Loucy (cell line): ENCODE data around the gene PCBP2.
A peak's percentile ranks its signal among the peaks of the same experiment; 100 is the strongest.

Source experiments
- H2AFZ ChIP-seq: fragments of 200-600 bp; sonication (generic); 2 replicates; pipeline ENCODE4 v1.6.0; 2016; ENCODE audit warnings: antibody characterized with exemption, mild to moderate bottlenecking, low read length, moderate library complexity
- H3F3A ChIP-seq: fragments of 200-600 bp; 2 replicates; pipeline ENCODE4 v1.6.0; 2016; ENCODE audit warnings: antibody characterized with exemption, low read depth, mild to moderate bottlenecking
- H3K27me3 ChIP-seq: fragments of 200-600 bp; sonication (generic); 2 replicates; pipeline ENCODE4 v1.6.1; 2014; ENCODE audit warnings: low read length, mild to moderate bottlenecking; ENCODE audit not compliant: insufficient read depth, poor library complexity, severe bottlenecking
- H3K36me3 ChIP-seq: fragments of 200-600 bp; sonication (generic); 2 replicates; pipeline ENCODE4 v1.6.1; 2016; ENCODE audit warnings: low read length; ENCODE audit not compliant: insufficient read depth
- H3K4me1 ChIP-seq: fragments of 200-600 bp; sonication (generic); 2 replicates; pipeline ENCODE4 v1.5.1; 2014; ENCODE audit warnings: low read length, mild to moderate bottlenecking; ENCODE audit not compliant: insufficient read depth, poor library complexity, severe bottlenecking
- H3K4me2 ChIP-seq: fragments of 200-600 bp; sonication (generic); 2 replicates; pipeline ENCODE4 v1.6.0; 2014; ENCODE audit warnings: antibody characterized with exemption, low read length, low read depth, mild to moderate bottlenecking; ENCODE audit not compliant: poor library complexity, severe bottlenecking
- H3K4me3 ChIP-seq: fragments of 200-600 bp; sonication (generic); 2 replicates; pipeline ENCODE4 v1.5.1; 2014; ENCODE audit warnings: low read length, mild to moderate bottlenecking, mixed read lengths; ENCODE audit not compliant: poor library complexity, severe bottlenecking
- H3K79me2 ChIP-seq: fragments of 200-600 bp; sonication (generic); 2 replicates; pipeline ENCODE4 v1.6.1; 2014; ENCODE audit warnings: low read length; ENCODE audit not compliant: insufficient read depth
- H3K9ac ChIP-seq: fragments of 200-600 bp; sonication (generic); 2 replicates; pipeline ENCODE4 v1.6.0; 2014; ENCODE audit warnings: mild to moderate bottlenecking, low read depth, low read length, moderate library complexity; ENCODE audit not compliant: poor library complexity, severe bottlenecking
- H3K9me2 ChIP-seq: fragments of 200-600 bp; sonication (generic); replicated peaks from 2 replicates; pipeline ENCODE4 v1.6.1; 2016; ENCODE audit warnings: low read depth, low read length, mixed read lengths
- H3K9me3 ChIP-seq: fragments of 200-600 bp; sonication (generic); 2 replicates; pipeline ENCODE4 v1.6.1; 2014; ENCODE audit warnings: mild to moderate bottlenecking, antibody characterized with exemption, low read length, low read depth; ENCODE audit not compliant: insufficient read depth
- H4K20me1 ChIP-seq: fragments of 200-600 bp; sonication (generic); 2 replicates; pipeline ENCODE4 v1.6.0; 2014; ENCODE audit warnings: antibody characterized with exemption, low read length, mild to moderate bottlenecking; ENCODE audit not compliant: insufficient read depth, poor library complexity, severe bottlenecking
- CTCF ChIP-seq: fragments of 200-600 bp; sonication (generic); conservative IDR thresholded peaks from 2 replicates; pipeline ENCODE4 v1.5.1; 2014; ENCODE audit warnings: mild to moderate bottlenecking, antibody characterized with exemption, low read length
- EZH2phosphoT487 ChIP-seq: fragments of 200-600 bp; IDR thresholded peaks from 2 replicates; pipeline ENCODE4 v1.6.1; 2018; ENCODE audit warnings: antibody characterized with exemption, mild to moderate bottlenecking, moderate library complexity, borderline replicate concordance

Gene PCBP2

GRCh38 chr12:53500142-53500775 lies 48.4 kb downstream of the PCBP2 start:
- no peaks in the 10 kb centered on the region for H4K20me1 ChIP-seq
- H3K27me3 ChIP-seq = no peaks in the 10 kb centered on the region
- H2AFZ ChIP-seq = no peak overlapping the region
- peaks cover 34% of the 10 kb centered on the region for H3K79me2 ChIP-seq
- TF ChIP-seq CTCF (no peak), EZH2phosphoT487 (no peak)
- peak overlapping the region; percentile 61 for H3K9ac ChIP-seq
- peaks cover 40% of the 10 kb centered on the region for H3K4me1 ChIP-seq
- H3K4me3 ChIP-seq = peak overlapping the region; percentile 93
- H3K9me2 ChIP-seq = no peaks in the 10 kb centered on the region
- H3K36me3 ChIP-seq = no peaks in the 10 kb centered on the region
- H3K4me2 ChIP-seq = peak overlapping the region; percentile 82
- no peaks in the 10 kb centered on the region for H3F3A ChIP-seq
- no peaks in the 10 kb centered on the region for H3K9me3 ChIP-seq

GRCh38 chr12:53500776-53501614 lies 49.1 kb downstream of the PCBP2 start, which contains the start of gene TARBP2:
TARBP2 (plus strand) TSS chr12:53501283; CDS start chr12:53501409, 126 bp downstream.
- no peaks in the 10 kb centered on the region for H3K9me3 ChIP-seq
- no peaks in the 10 kb centered on the region for H3K9me2 ChIP-seq
- H4K20me1 ChIP-seq = no peaks in the 10 kb centered on the region
- H3K79me2 ChIP-seq = peaks cover 34% of the 10 kb centered on the region
- no peaks in the 10 kb centered on the region; the same call in 1 of the 2 replicates for H3K36me3 ChIP-seq
- H3K4me2 ChIP-seq = peak within 1 kb of the TSS; percentile 94
- no peak for TF ChIP-seq EZH2phosphoT487
- TF ChIP-seq CTCF = no peak
- H3F3A ChIP-seq = no peaks in the 10 kb centered on the region
- peak within 1 kb of the TSS; percentile 90 for H2AFZ ChIP-seq
- peak within 1 kb of the TSS; percentile 88 for H3K9ac ChIP-seq
- peaks cover 39% of the 10 kb centered on the region for H3K4me1 ChIP-seq
- peak within 1 kb of the TSS; percentile 93 for H3K4me3 ChIP-seq
- no peaks in the 10 kb centered on the region for H3K27me3 ChIP-seq

- Histone ChIP-seq H2AFZ (peak overlapping the region; percentile 90), H3K4me2 (peak overlapping the region; percentile 94), H3K9ac (peak overlapping the region; percentile 88), H3K79me2 (peaks cover 34% of the 10 kb centered on the region), H3K27me3 (no peaks in the 10 kb centered on the region), H3K9me3 (no peaks in the 10 kb centered on the region), H3F3A (no peaks in the 10 kb centered on the region), H4K20me1 (no peaks in the 10 kb centered on the region), H3K4me3 (peak overlapping the region; percentile 93), H3K36me3 (no peaks in the 10 kb centered on the region; the same call in 1 of the 2 replicates), H3K9me2 (no peaks in the 10 kb centered on the region), H3K4me1 (peaks cover 33% of the 10 kb centered on the region)
- no peak for TF ChIP-seq CTCF
Observed at GRCh38 chr12:53501615-53502181, 49.8 kb downstream of the PCBP2 start.
